Transverse colon (tissue), 4 donors: Measurements from ENCODE around the gene TTC12.

Experiments used
- CTCF ChIP-seq, 5 experiments: fragments of 200-600 bp in 3 of 5; fragments of 450-650 bp in 2 of 5; sonication (generic) in 3 of 5; IDR thresholded peaks; 1 replicate in 2 of 5; 2 replicates in 3 of 5; pipeline ENCODE4 v1.5.1; 2016 to 2017; ENCODE audit warnings: antibody characterized with exemption in 5 of 5, inconsistent platforms in 3 of 5, mild to moderate bottlenecking in 2 of 5, moderate library complexity in 1 of 5
- POLR2AphosphoS5 ChIP-seq, 3 donors: sonication (generic); formaldehyde crosslinking; IDR thresholded peaks; one replicate each; pipeline ENCODE4 v1.6.1; 2016; ENCODE audit warnings: antibody characterized with exemption in 3 of 3

GRCh38 chr11:113316256-113316655 lies 1.9 kb downstream of the TTC12 start:
- no peak for TF ChIP-seq POLR2AphosphoS5 (IDR thresholded peaks at IDR 0.05)
- TF ChIP-seq CTCF (IDR thresholded peaks at IDR 0.05) = no peak
